ENCODE results near the gene GRK5. TPM values are rescaled to one million over a fixed set of nuclear protein-coding genes. Genes with fewer than 3 reads are reported as not detected.

Gene GRK5
- total RNA-seq, 1 experiment from 2014 or later = 1.2 TPM

DNA sequence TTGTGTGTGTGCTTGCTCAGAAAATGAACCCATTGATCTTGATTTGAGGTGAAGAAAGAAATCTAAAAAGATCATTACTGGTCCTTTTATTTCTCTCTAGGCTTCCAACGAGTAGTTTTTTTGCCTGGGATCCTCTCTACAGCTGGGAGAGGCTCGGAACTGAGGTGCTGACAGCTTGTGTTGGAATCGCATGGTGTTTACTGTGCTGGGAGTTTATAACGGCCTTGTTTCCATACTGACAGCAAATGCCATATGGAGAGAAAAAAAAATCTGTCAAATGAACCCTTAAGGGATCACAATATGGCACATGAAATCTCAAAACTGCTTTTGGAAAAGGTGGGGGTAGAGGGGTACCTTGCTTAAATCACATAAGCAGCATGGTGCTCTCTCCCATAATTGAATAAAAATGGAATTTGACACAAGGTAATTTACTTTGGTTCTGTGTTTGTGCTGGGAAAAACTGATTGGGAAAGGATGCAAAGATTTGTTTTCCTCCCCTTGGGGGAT is 170.1 kb downstream of the GRK5 start:
- no peaks in the 10 kb centered on the region for H3K23me2 ChIP-seq (ENCODE audit: insufficient read length, low read depth, low read length, poor library complexity, severe bottlenecking)
- H3K79me1 ChIP-seq (ENCODE audit: insufficient read depth, low read depth, low read length, poor library complexity, severe bottlenecking) = no peaks in the 10 kb centered on the region
- no peak overlapping the region for H2BK15ac ChIP-seq (ENCODE audit: low read depth, low read length)
- H4K8ac ChIP-seq (replicated peaks; ENCODE audit: insufficient read length, low read depth, low read length) = no peak overlapping the region
- Mint-ChIP-seq H3K36me3 (ENCODE audit: insufficient read depth in 1 of 3, low read depth in 3 of 3) (peaks cover 0 to under 1% (median 0%) of the 10 kb centered on the region in 3 experiments; a peak in 1 of 7 replicates), H3K27me3 (ENCODE audit: low read depth) (no peaks in the 10 kb centered on the region; the same call in 1 of the 2 replicates), H3K4me1 (peaks cover 4 to 7% of the 10 kb centered on the region in 2 experiments; a peak in 3 of 4 replicates), H3K9me3 (no peaks in the 10 kb centered on the region), H3K27ac (no peak overlapping the region), H3K4me3 (no peak overlapping the region)
- no peak overlapping the region for H2BK120ac ChIP-seq (ENCODE audit: low read depth, low read length, poor library complexity, severe bottlenecking)
- H3K56ac ChIP-seq (ENCODE audit: insufficient read length, low read depth, low read length) = no peak overlapping the region
- DNase-seq = no peak
- no peak overlapping the region for H3K27ac ChIP-seq (ENCODE audit: insufficient read length, low read depth, low read length)
- no peak overlapping the region for H4K91ac ChIP-seq (ENCODE audit: insufficient read length, low read depth, low read length)
- no peak overlapping the region for H3K14ac ChIP-seq (ENCODE audit: insufficient read depth, low read length)
- H3T11ph ChIP-seq (ENCODE audit: low read length) = no peak overlapping the region
- no peak overlapping the region for H3K18ac ChIP-seq (ENCODE audit: insufficient read length, low read depth, low read length)
- no peak overlapping the region for H2BK5ac ChIP-seq (ENCODE audit: insufficient read length, low read length)
- no peaks in the 10 kb centered on the region for H3K4me1 ChIP-seq (ENCODE audit: insufficient read depth, low read length)
- no peaks in the 10 kb centered on the region for H3K79me2 ChIP-seq (ENCODE audit: insufficient read depth, low read length)
- H2AK5ac ChIP-seq (ENCODE audit: insufficient read length, low read length) = no peak overlapping the region
- H3K9me3 ChIP-seq (ENCODE audit: control insufficient read depth, low read depth, low read length) = no peaks in the 10 kb centered on the region
- WGBS (ENCODE audit: extremely low coverage, insufficient read length, low lambda C conversion rate) = no CpG with 5 or more reads among the region's 4 CpGs
- H3K23ac ChIP-seq (ENCODE audit: insufficient read length, low read depth, low read length) = no peak overlapping the region
- H3K4me2 ChIP-seq (ENCODE audit: insufficient read depth, insufficient read length, low read length) = no peak overlapping the region
- TF ChIP-seq, protein P1, sequence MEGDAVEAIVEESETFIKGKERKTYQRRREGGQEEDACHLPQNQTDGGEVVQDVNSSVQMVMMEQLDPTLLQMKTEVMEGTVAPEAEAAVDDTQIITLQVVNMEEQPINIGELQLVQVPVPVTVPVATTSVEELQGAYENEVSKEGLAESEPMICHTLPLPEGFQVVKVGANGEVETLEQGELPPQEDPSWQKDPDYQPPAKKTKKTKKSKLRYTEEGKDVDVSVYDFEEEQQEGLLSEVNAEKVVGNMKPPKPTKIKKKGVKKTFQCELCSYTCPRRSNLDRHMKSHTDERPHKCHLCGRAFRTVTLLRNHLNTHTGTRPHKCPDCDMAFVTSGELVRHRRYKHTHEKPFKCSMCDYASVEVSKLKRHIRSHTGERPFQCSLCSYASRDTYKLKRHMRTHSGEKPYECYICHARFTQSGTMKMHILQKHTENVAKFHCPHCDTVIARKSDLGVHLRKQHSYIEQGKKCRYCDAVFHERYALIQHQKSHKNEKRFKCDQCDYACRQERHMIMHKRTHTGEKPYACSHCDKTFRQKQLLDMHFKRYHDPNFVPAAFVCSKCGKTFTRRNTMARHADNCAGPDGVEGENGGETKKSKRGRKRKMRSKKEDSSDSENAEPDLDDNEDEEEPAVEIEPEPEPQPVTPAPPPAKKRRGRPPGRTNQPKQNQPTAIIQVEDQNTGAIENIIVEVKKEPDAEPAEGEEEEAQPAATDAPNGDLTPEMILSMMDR (conservative IDR thresholded peaks at IDR 0.05) = no peak
- H4K20me1 ChIP-seq (ENCODE audit: control insufficient read depth, insufficient read depth, insufficient read length) = no peaks in the 10 kb centered on the region
- no peak overlapping the region for H4K5ac ChIP-seq (ENCODE audit: insufficient read length, low read depth, low read length)
- H2BK12ac ChIP-seq (ENCODE audit: insufficient read length, low read depth, low read length) = no peak overlapping the region
- no peak overlapping the region for H3K4ac ChIP-seq (ENCODE audit: low read depth, low read length)
- H3K27me3 ChIP-seq (ENCODE audit: insufficient read depth, low read length) = no peaks in the 10 kb centered on the region
- no peak overlapping the region for H2BK20ac ChIP-seq (ENCODE audit: low read depth, low read length, poor library complexity, severe bottlenecking)
- H2AFZ ChIP-seq (ENCODE audit: low read length) = no peak overlapping the region
- H3K9ac ChIP-seq (ENCODE audit: extremely low read depth, insufficient read length, low read length) = no peak overlapping the region

Measured in H9 (cell line).